OCI-LY3 (cell line): ENCODE results near the gene DAB1.

Experiments
- H2AFZ ChIP-seq: fragments of 200-600, 300-600 bp; shearing (Covaris generic); 2 replicates; pipeline ENCODE4 v1.6.0; 2014; ENCODE audit warnings: antibody characterized with exemption, low read depth, low read length
- H3K27ac ChIP-seq: fragments of 200-600, 300-600 bp; sonication (generic); 2 replicates; pipeline ENCODE4 v1.5.1; 2014; ENCODE audit warnings: mild to moderate bottlenecking, low read length, moderate library complexity, mixed read lengths
- H3K27me3 ChIP-seq: fragments of 200-600, 300-600 bp; sonication (generic); 2 replicates; pipeline ENCODE4 v1.6.1; 2014; ENCODE audit warnings: low read depth, low read length, mixed read lengths
- H3K36me3 ChIP-seq: fragments of 200-600, 300-600 bp; sonication (generic); replicated peaks from 2 replicates; pipeline ENCODE3; 2014; ENCODE audit warnings: low read depth, low read length, mixed read lengths
- H3K4me1 ChIP-seq: fragments of 300-600, 200-600 bp; sonication (generic); 2 replicates; pipeline ENCODE4 v1.6.1; 2014; ENCODE audit warnings: low read length, mixed read lengths
- H3K4me2 ChIP-seq: fragments of 200-600, 300-600 bp; sonication (generic); 2 replicates; pipeline ENCODE4 v1.6.1; 2014; ENCODE audit warnings: low read length, mixed read lengths
- H3K4me3 ChIP-seq: fragments of 300-600, 200-600 bp; sonication (generic); 2 replicates; pipeline ENCODE4 v1.5.1; 2014; ENCODE audit warnings: antibody characterized with exemption, mild to moderate bottlenecking, low read length, moderate library complexity
- H3K79me2 ChIP-seq: fragments of 300-600, 200-600 bp; shearing (Covaris generic); 2 replicates; pipeline ENCODE4 v1.6.1; 2014; ENCODE audit warnings: mild to moderate bottlenecking, low read length, mixed read lengths
- H3K9ac ChIP-seq: fragments of 300-600, 200-600 bp; shearing (Covaris generic); 2 replicates; pipeline ENCODE4 v1.6.0; 2014; ENCODE audit warnings: mild to moderate bottlenecking, low read length, moderate library complexity
- H3K9me3 ChIP-seq: fragments of 200-600, 300-600 bp; shearing (Covaris generic); 2 replicates; pipeline ENCODE4 v1.6.1; 2014; ENCODE audit warnings: low read length, mixed read lengths; ENCODE audit not compliant: insufficient read depth
- H4K20me1 ChIP-seq: fragments of 200-600, 300-600 bp; sonication (generic); 2 replicates; pipeline ENCODE4 v1.6.1; 2016; ENCODE audit warnings: low read length, mixed read lengths; ENCODE audit not compliant: insufficient read depth
- CTCF ChIP-seq: fragments of 200-600, 300-600 bp; sonication (generic); IDR thresholded peaks from 2 replicates; pipeline ENCODE4 v1.5.1; 2014; ENCODE audit warnings: antibody characterized with exemption, low read length, low read depth
- EZH2phosphoT487 ChIP-seq: fragments of 200-600 bp; shearing (Covaris generic); IDR thresholded peaks from 2 replicates; pipeline ENCODE4 v1.6.1; 2018; ENCODE audit warnings: antibody characterized with exemption, mixed run types, low read depth

Gene DAB1

GRCh38 chr1:57327336-57327735, 96.5 kb downstream of the DAB1 start:
- no peaks in the 10 kb centered on the region for H3K36me3 ChIP-seq
- no peak overlapping the region for H3K9ac ChIP-seq
- no peak overlapping the region for H3K4me2 ChIP-seq
- no peak overlapping the region for H3K27ac ChIP-seq
- no peaks in the 10 kb centered on the region for H4K20me1 ChIP-seq
- no peak overlapping the region for H3K4me3 ChIP-seq
- H2AFZ ChIP-seq = no peak overlapping the region
- H3K4me1 ChIP-seq = no peaks in the 10 kb centered on the region
- H3K79me2 ChIP-seq = no peaks in the 10 kb centered on the region
- no peak for TF ChIP-seq EZH2phosphoT487
- H3K9me3 ChIP-seq = no peaks in the 10 kb centered on the region
- H3K27me3 ChIP-seq = no peaks in the 10 kb centered on the region

- no peak overlapping the region for H3K27ac ChIP-seq
- H3K9me3 ChIP-seq = no peaks in the 10 kb centered on the region
- no peak overlapping the region for H3K4me2 ChIP-seq
- H3K4me1 ChIP-seq = no peaks in the 10 kb centered on the region
- no peak overlapping the region for H3K4me3 ChIP-seq
- no peaks in the 10 kb centered on the region for H3K36me3 ChIP-seq
- H2AFZ ChIP-seq = no peak overlapping the region
- H3K27me3 ChIP-seq = no peaks in the 10 kb centered on the region
- no peaks in the 10 kb centered on the region for H4K20me1 ChIP-seq
- H3K79me2 ChIP-seq = no peaks in the 10 kb centered on the region
- TF ChIP-seq EZH2phosphoT487 = no peak
- TF ChIP-seq CTCF = no peak
- H3K9ac ChIP-seq = no peak overlapping the region
Observed at GRCh38 chr1:57325536-57325935, 98.3 kb downstream of the DAB1 start.

GRCh38 chr1:57325117-57325516, 98.7 kb downstream of the DAB1 start:
- Histone ChIP-seq H3K9ac (no peak overlapping the region), H3K36me3 (no peaks in the 10 kb centered on the region), H3K4me2 (no peak overlapping the region), H3K27ac (no peak overlapping the region), H3K4me1 (no peaks in the 10 kb centered on the region), H3K27me3 (no peaks in the 10 kb centered on the region), H3K79me2 (no peaks in the 10 kb centered on the region), H4K20me1 (no peaks in the 10 kb centered on the region), H3K4me3 (no peak overlapping the region), H2AFZ (no peak overlapping the region), H3K9me3 (no peaks in the 10 kb centered on the region)
- no peak for TF ChIP-seq CTCF
- no peak for TF ChIP-seq EZH2phosphoT487

- Histone ChIP-seq H3K79me2 (no peaks in the 10 kb centered on the region), H3K27me3 (no peaks in the 10 kb centered on the region), H3K4me3 (no peak overlapping the region), H3K27ac (no peak overlapping the region), H2AFZ (no peak overlapping the region), H3K4me1 (no peaks in the 10 kb centered on the region), H3K9me3 (no peaks in the 10 kb centered on the region), H4K20me1 (no peaks in the 10 kb centered on the region), H3K4me2 (no peak overlapping the region), H3K9ac (no peak overlapping the region), H3K36me3 (no peaks in the 10 kb centered on the region)
- TF ChIP-seq CTCF = no peak
- no peak for TF ChIP-seq EZH2phosphoT487
Observed at GRCh38 chr1:57324388-57324787, 99.5 kb downstream of the DAB1 start.

- Histone ChIP-seq H2AFZ (no peak overlapping the region), H4K20me1 (no peaks in the 10 kb centered on the region), H3K4me2 (no peak overlapping the region), H3K27ac (no peak overlapping the region), H3K79me2 (no peaks in the 10 kb centered on the region), H3K36me3 (no peaks in the 10 kb centered on the region), H3K4me3 (no peak overlapping the region), H3K9me3 (no peaks in the 10 kb centered on the region), H3K4me1 (no peaks in the 10 kb centered on the region), H3K27me3 (no peaks in the 10 kb centered on the region), H3K9ac (no peak overlapping the region)
- TF ChIP-seq EZH2phosphoT487 (no peak), CTCF (no peak)
Observed at GRCh38 chr1:57321776-57322175, 102.1 kb downstream of the DAB1 start.
